GM12878 (cell line): ENCODE results near the gene HGS. TPM values are rescaled to one million over a fixed set of nuclear protein-coding genes. Genes with fewer than 3 reads are reported as not detected.
A peak's percentile ranks its signal among the peaks of the same experiment; 100 is the strongest.

Source experiments
- ATAC-seq: fragments of 200-7000 bp; cut with Tn5 transposase; 3 replicates; pipeline ENCODE4 v1.9.1; 2020; ENCODE audit warnings: mild to moderate bottlenecking, moderate library complexity
- BruUV-seq: library from RNA; stranded (reverse); fragments of 400-500 nt; replicated peaks from 2 replicates; lab custom pipeline; 2021; lab: Mats Ljungman, UMichigan
- CTCF ChIA-PET: fragments of 300-600 bp; sonication (Branson Sonifier 250); formaldehyde crosslinking; extraction: SDS; loops from one replicate; lab custom pipeline; 2021; ENCODE audit warnings: inconsistent platforms; lab: Yijun Ruan, JAX
- POLR2A ChIA-PET: fragments of 350-600 bp; formaldehyde crosslinking; extraction: SDS; loops from one replicate; lab custom pipeline; 2021; ENCODE audit warnings: inconsistent platforms; lab: Charles Lee
- RAD21 ChIA-PET: fragments of 300-600 bp; sonication (Branson Sonifier 250); formaldehyde crosslinking; loops from one replicate; lab custom pipeline; 2023; ENCODE audit warnings: antibody characterized with exemption; ENCODE audit not compliant: unreplicated experiment; lab: Charles Lee
- SMC1A ChIA-PET: fragments of 300-600 bp; sonication (Branson Sonifier 250); formaldehyde crosslinking; loops from one replicate; lab custom pipeline; 2023; ENCODE audit not compliant: unreplicated experiment, uncharacterized antibody; lab: Charles Lee
- DNase-seq: peaks from one replicate; pipeline ENCODE4 v3.0.0-alpha.2; 2011; ENCODE audit warnings: low read depth, low spot score
- FAIRE-seq: peaks from 3 replicates; lab custom pipeline; 2011; peaks lifted over from hg19 to GRCh38; lab: Jason Lieb, UNC
- H2AFZ ChIP-seq: 2 replicates; pipeline ENCODE4 v1.6.0; 2011; ENCODE audit warnings: low read depth, low read length, control low read depth; ENCODE audit not compliant: control insufficient read depth
- H3K27ac ChIP-seq: 2 replicates; pipeline ENCODE4 v1.5.1; 2011; ENCODE audit warnings: control low read depth; ENCODE audit not compliant: control insufficient read depth, insufficient read depth
- H3K27me3 ChIP-seq, 2 experiments: replicated peaks in 1 of 2; 2 replicates each; pipeline versions ENCODE4 v1.6.0 to v1.6.1; 2011; ENCODE audit warnings: low read length in 1 of 2; ENCODE audit not compliant: control insufficient read depth in 2 of 2, insufficient read depth in 2 of 2
- H3K36me3 ChIP-seq, 2 experiments: 2 replicates each; pipeline ENCODE4 v1.5.1; 2011; ENCODE audit warnings: low read length in 1 of 2; ENCODE audit not compliant: control insufficient read depth in 2 of 2, insufficient read depth in 2 of 2
- H3K4me1 ChIP-seq: 2 replicates; pipeline ENCODE4 v1.6.1; 2011; ENCODE audit warnings: mild to moderate bottlenecking, low read length, moderate library complexity, mixed read lengths; ENCODE audit not compliant: control insufficient read depth, insufficient read depth
- H3K4me2 ChIP-seq: 2 replicates; pipeline ENCODE4 v1.6.0; 2011; ENCODE audit warnings: control low read depth; ENCODE audit not compliant: control insufficient read depth, insufficient read depth
- H3K4me3 ChIP-seq: fragments of 200-600 bp; sonication (generic); 2 replicates; pipeline ENCODE4 v1.5.1; 2016
- H3K79me2 ChIP-seq: 2 replicates; pipeline ENCODE4 v1.6.0; 2011; ENCODE audit warnings: low read length; ENCODE audit not compliant: control insufficient read depth, insufficient read depth
- H3K9ac ChIP-seq: 2 replicates; pipeline ENCODE4 v1.8.0; 2011; ENCODE audit warnings: low read length, control low read depth, mixed read lengths; ENCODE audit not compliant: control insufficient read depth, insufficient read depth
- H3K9me3 ChIP-seq: replicated peaks from 3 replicates; pipeline ENCODE4 v1.5.1; 2011; ENCODE audit warnings: mild to moderate bottlenecking, low read length; ENCODE audit not compliant: control insufficient read depth, insufficient read depth
- H4K20me1 ChIP-seq: 2 replicates; pipeline ENCODE4 v1.6.0; 2011; ENCODE audit not compliant: control insufficient read depth, insufficient read depth
- IKZF2 ChIP-seq, 2 experiments: fragments of 450-650 bp; IDR thresholded peaks; 2 replicates each; pipeline ENCODE4 v1.6.1; 2017; ENCODE audit warnings: mild to moderate bottlenecking in 2 of 2, moderate library complexity in 2 of 2
- POLR2A ChIP-seq: IDR thresholded peaks from 2 replicates; pipeline ENCODE4 v1.6.1; 2011; ENCODE audit warnings: low read depth, mild to moderate bottlenecking, low read length
- STAT3 ChIP-seq: IDR thresholded peaks from 2 replicates; pipeline ENCODE4 v1.6.1; 2011; ENCODE audit warnings: low read depth, low read length, improper control_type of control experiment
- WGBS: methylation state at CpG from one replicate; pipeline ENCODE4 v1.1.6; 2016; ENCODE audit warnings: low lambda C conversion rate; ENCODE audit not compliant: insufficient replicate concordance, insufficient coverage; ENCODE audit errors: missing lambda C conversion rate; 5-methylcytosine and 5-hydroxymethylcytosine counted together
- in situ Hi-C: fragments of 300-500 bp; cut with MboI; formaldehyde crosslinking; loops from 9 replicates; pipeline ENCODE4 v1.14.3; 2018; ENCODE audit warnings: mixed read lengths
- intact Hi-C: fragments of 100-400 bp; cut with micrococcal nuclease; formaldehyde crosslinking; loops from one replicate; pipeline ENCODE4 v1.14.2; 2022; ENCODE audit not compliant: unreplicated experiment
- polyA plus RNA-seq, 11 experiments: library from polyadenylated mRNA; depleted of rRNA in 4 of 11; unstranded in 6 of 11; stranded (reverse) in 5 of 11; fragments of >200 nt; fragmentation: Nextera tagmentation in 4 of 11; fragmentation: Illumina TruSeq in 1 of 11; extraction: Ambion mirVana in 4 of 11; extraction: Trizol in 1 of 11; gene quantifications; 1 replicate in 1 of 11; 2 replicates in 10 of 11; pipeline versions ENCODE4 v1.2.1 to v1.2.3, GENCODE V29; 2011 to 2016; ENCODE audit warnings: inconsistent platforms in 2 of 11, missing spikeins in 2 of 11, low read depth in 1 of 11
- total RNA-seq, 4 experiments: library from RNA; depleted of rRNA in 3 of 4; stranded (reverse); fragments of >200 nt in 3 of 4; fragmentation: Illumina TruSeq in 1 of 4; extraction: Trizol in 1 of 4; gene quantifications; 2 replicates each; pipeline versions ENCODE4 v1.2.1 to v1.2.3, GENCODE V29; 2013 to 2021
- TF ChIP-seq, protein P1 (sequence below): fragments of 450-650 bp; formaldehyde crosslinking; IDR thresholded peaks from 2 replicates; pipeline ENCODE4 v1.4.0; 2022; ENCODE audit warnings: mild to moderate bottlenecking, moderate library complexity

Gene HGS
- total and polyA plus RNA-seq, 10 of the 15 experiments (the other 5 are each of a cell fraction or from before 2014, with no cell fraction given): 2.2 to 85.6 (median 55.3) TPM

- H3K4me1 ChIP-seq: peaks cover 18% of the 10 kb centered on the region
- CTCF ChIA-PET: no interaction called here
- H4K20me1 ChIP-seq: no peaks in the 10 kb centered on the region
- H3K4me2 ChIP-seq: 0 out of 2 replicates have a peak overlapping the region, but pooled peaks have one; percentile 9
- TF ChIP-seq STAT3: no peak
- no peak for TF ChIP-seq IKZF2 (IDR thresholded peaks at IDR 0.05)
- TF ChIP-seq, protein P1, sequence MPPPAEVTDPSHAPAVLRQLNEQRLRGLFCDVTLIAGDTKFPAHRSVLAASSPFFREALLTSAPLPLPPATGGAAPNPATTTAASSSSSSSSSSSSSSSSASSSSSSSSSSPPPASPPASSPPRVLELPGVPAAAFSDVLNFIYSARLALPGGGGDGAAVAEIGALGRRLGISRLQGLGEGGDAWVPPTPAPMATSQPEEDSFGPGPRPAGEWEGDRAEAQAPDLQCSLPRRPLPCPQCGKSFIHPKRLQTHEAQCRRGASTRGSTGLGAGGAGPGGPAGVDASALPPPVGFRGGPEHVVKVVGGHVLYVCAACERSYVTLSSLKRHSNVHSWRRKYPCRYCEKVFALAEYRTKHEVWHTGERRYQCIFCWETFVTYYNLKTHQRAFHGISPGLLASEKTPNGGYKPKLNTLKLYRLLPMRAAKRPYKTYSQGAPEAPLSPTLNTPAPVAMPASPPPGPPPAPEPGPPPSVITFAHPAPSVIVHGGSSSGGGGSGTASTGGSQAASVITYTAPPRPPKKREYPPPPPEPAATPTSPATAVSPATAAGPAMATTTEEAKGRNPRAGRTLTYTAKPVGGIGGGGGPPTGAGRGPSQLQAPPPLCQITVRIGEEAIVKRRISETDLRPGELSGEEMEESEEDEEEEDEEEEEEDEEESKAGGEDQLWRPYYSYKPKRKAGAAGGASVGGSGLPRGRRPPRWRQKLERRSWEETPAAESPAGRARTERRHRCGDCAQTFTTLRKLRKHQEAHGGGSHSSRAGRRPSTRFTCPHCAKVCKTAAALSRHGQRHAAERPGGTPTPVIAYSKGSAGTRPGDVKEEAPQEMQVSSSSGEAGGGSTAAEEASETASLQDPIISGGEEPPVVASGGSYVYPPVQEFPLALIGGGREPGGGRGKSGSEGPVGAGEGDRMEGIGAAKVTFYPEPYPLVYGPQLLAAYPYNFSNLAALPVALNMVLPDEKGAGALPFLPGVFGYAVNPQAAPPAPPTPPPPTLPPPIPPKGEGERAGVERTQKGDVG (CRISPR knock-in tag): no peak
- TF ChIP-seq POLR2A: peak; percentile 14; the same call in 1 of the 2 replicates
- no peak overlapping the region for H2AFZ ChIP-seq
- H3K27me3 ChIP-seq: no peaks in the 10 kb centered on the region
- peaks cover 20% of the 10 kb centered on the region for H3K79me2 ChIP-seq
- no peak for DNase-seq
- H3K9me3 ChIP-seq: no peaks in the 10 kb centered on the region
- RAD21 ChIA-PET: no interaction called here
- ATAC-seq: no peak
- in situ Hi-C loops: loop anchor here (5.0 kb wide), 1 partner anchor 108 kb away; no protein-coding TSS in a partner anchor
- intact Hi-C loops: no loop called here
- no peak overlapping the region for H3K9ac ChIP-seq
- no peak overlapping the region for H3K4me3 ChIP-seq
- H3K36me3 ChIP-seq: peaks cover 0 to 1% of the 10 kb centered on the region in 2 experiments; a peak in 1 of 4 replicates
- 96% methylated on average over 38 of the region's 39 CpGs for WGBS
- POLR2A ChIA-PET: interaction anchor here (0.6 kb wide), 1 partner anchor 307 kb away, joined by 3 read pairs; no protein-coding TSS in a partner anchor
- SMC1A ChIA-PET: no interaction called here
- no TSS peak for BruUV-seq
- H3K27ac ChIP-seq: no peak overlapping the region
- no peak for FAIRE-seq
Observed at GRCh38 chr17:81714412-81715106, 30.7 kb downstream of the HGS start.
